A673 (cell line): ENCODE measurements around the gene SLBP. TPM values are rescaled to one million over a fixed set of nuclear protein-coding genes. Genes with fewer than 3 reads are reported as not detected.
A peak's percentile ranks its signal among the peaks of the same experiment; 100 is the strongest.

Source experiments
- BruUV-seq: library from RNA; stranded (reverse); fragments of 400-500 nt; replicated peaks from 2 replicates; lab custom pipeline; 2021; lab: Mats Ljungman, UMichigan
- CTCF ChIA-PET: fragments of 300-600 bp; sonication (Branson Sonifier 250); formaldehyde crosslinking; loops from one replicate; lab custom pipeline; 2022; ENCODE audit warnings: antibody characterized with exemption; lab: Charles Lee
- POLR2A ChIA-PET: fragments of 300-600 bp; sonication (Branson Sonifier 250); formaldehyde crosslinking; loops from one replicate; lab custom pipeline; 2022; ENCODE audit warnings: antibody characterized with exemption; ENCODE audit not compliant: low non-redundant PET; lab: Charles Lee
- DNase-seq: peaks from one replicate; pipeline ENCODE4 v3.0.0-alpha.2; 2015; ENCODE audit warnings: low spot score
- H3K27ac ChIP-seq: fragments of 200-600 bp; sonication (generic); 2 replicates; pipeline ENCODE4 v1.5.1; 2016; ENCODE audit warnings: mixed run types, low read depth, mild to moderate bottlenecking, mixed read lengths, antibody characterized with exemption, low read length; ENCODE audit not compliant: poor library complexity, severe bottlenecking
- H3K27me3 ChIP-seq: fragments of 200-600 bp; sonication (generic); replicated peaks from 2 replicates; pipeline ENCODE4 v1.6.1; 2017; ENCODE audit warnings: mixed run types, low read depth, mild to moderate bottlenecking, mixed read lengths, antibody characterized with exemption, low read length; ENCODE audit not compliant: insufficient read depth, poor library complexity
- H3K36me3 ChIP-seq: fragments of 200-600 bp; sonication (generic); 2 replicates; pipeline ENCODE4 v1.6.1; 2016; ENCODE audit warnings: mixed run types, mild to moderate bottlenecking, mixed read lengths, antibody characterized with exemption, low read length; ENCODE audit not compliant: insufficient read depth, poor library complexity, severe bottlenecking
- H3K4me1 ChIP-seq: fragments of 200-600 bp; sonication (generic); 2 replicates; pipeline ENCODE4 v1.6.1; 2017; ENCODE audit warnings: mixed run types, mild to moderate bottlenecking, mixed read lengths, antibody characterized with exemption, low read length; ENCODE audit not compliant: insufficient read depth, poor library complexity, severe bottlenecking
- H3K4me3 ChIP-seq: fragments of 200-600 bp; sonication (generic); 2 replicates; pipeline ENCODE4 v1.5.1; 2016; ENCODE audit warnings: low read depth, mixed run types, mild to moderate bottlenecking, mixed read lengths, low read length; ENCODE audit not compliant: poor library complexity, severe bottlenecking
- H3K9me3 ChIP-seq: fragments of 200-600 bp; sonication (generic); 2 replicates; pipeline ENCODE4 v1.6.1; 2016; ENCODE audit warnings: mixed run types, low read depth, mild to moderate bottlenecking, mixed read lengths, antibody characterized with exemption, low read length; ENCODE audit not compliant: poor library complexity, severe bottlenecking
- EZH2 ChIP-seq: fragments of 200-600 bp; sonication (generic); IDR thresholded peaks from 2 replicates; pipeline ENCODE4 v1.6.1; 2017; ENCODE audit warnings: borderline replicate concordance, low read depth, mild to moderate bottlenecking, mixed read lengths, antibody characterized with exemption, low read length; ENCODE audit not compliant: poor library complexity, severe bottlenecking
- intact Hi-C: fragments of 100-400 bp; cut with micrococcal nuclease; formaldehyde crosslinking; loops from one replicate; pipeline ENCODE4 v1.10.0; 2022; ENCODE audit not compliant: unreplicated experiment
- total RNA-seq: library from RNA; stranded (reverse); gene quantifications from 2 replicates; pipeline ENCODE4 v1.2.3, GENCODE V29; 2021
- TF ChIP-seq, protein P1 (sequence below): fragments of 300-800, 200-600 bp; sonication (generic); conservative IDR thresholded peaks from 2 replicates; pipeline ENCODE4 v1.5.1; 2017; ENCODE audit warnings: low read depth, mild to moderate bottlenecking, antibody characterized with exemption, low read length, moderate library complexity, mixed read lengths

The SLBP gene
- total RNA-seq, 1 experiment from 2014 or later: 85.5 TPM

- peak; percentile 86 for DNase-seq
- TF ChIP-seq, protein P1, sequence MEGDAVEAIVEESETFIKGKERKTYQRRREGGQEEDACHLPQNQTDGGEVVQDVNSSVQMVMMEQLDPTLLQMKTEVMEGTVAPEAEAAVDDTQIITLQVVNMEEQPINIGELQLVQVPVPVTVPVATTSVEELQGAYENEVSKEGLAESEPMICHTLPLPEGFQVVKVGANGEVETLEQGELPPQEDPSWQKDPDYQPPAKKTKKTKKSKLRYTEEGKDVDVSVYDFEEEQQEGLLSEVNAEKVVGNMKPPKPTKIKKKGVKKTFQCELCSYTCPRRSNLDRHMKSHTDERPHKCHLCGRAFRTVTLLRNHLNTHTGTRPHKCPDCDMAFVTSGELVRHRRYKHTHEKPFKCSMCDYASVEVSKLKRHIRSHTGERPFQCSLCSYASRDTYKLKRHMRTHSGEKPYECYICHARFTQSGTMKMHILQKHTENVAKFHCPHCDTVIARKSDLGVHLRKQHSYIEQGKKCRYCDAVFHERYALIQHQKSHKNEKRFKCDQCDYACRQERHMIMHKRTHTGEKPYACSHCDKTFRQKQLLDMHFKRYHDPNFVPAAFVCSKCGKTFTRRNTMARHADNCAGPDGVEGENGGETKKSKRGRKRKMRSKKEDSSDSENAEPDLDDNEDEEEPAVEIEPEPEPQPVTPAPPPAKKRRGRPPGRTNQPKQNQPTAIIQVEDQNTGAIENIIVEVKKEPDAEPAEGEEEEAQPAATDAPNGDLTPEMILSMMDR: peak; percentile 97
- TF ChIP-seq EZH2: no peak
- H3K36me3 ChIP-seq: peaks cover 79% of the 10 kb centered on the region
- no peak overlapping the region for H3K27ac ChIP-seq
- ChIA-PET CTCF (interaction anchor here (0.6 to 1.6 kb wide), 9 partner anchors 8 to 217 kb away, joined by 3 to 11 read pairs (median 5); partner anchors contain the start of genes SLBP, TACC3 and TMEM129), POLR2A (no interaction called here)
- H3K9me3 ChIP-seq: no peaks in the 10 kb centered on the region
- H3K4me1 ChIP-seq: no peaks in the 10 kb centered on the region
- BruUV-seq: TSS peak; percentile 36
- no peaks in the 10 kb centered on the region for H3K27me3 ChIP-seq
- intact Hi-C loops: loop anchor here (1.0 kb wide), 1 partner anchor 36 kb away; no protein-coding TSS in a partner anchor
- no peak overlapping the region for H3K4me3 ChIP-seq
These were observed 18.8 kb downstream of the SLBP start for GRCh38 chr4:1693131-1693896.

GRCh38 chr4:1691737-1692373 is 20.3 kb downstream of the SLBP start:
- Histone ChIP-seq H3K9me3 (no peaks in the 10 kb centered on the region), H3K27ac (no peak overlapping the region), H3K27me3 (no peaks in the 10 kb centered on the region), H3K36me3 (peaks cover 67% of the 10 kb centered on the region), H3K4me1 (no peaks in the 10 kb centered on the region), H3K4me3 (no peak overlapping the region)
- ChIA-PET POLR2A (no interaction called here), CTCF (no interaction called here)
- BruUV-seq: no TSS peak
- intact Hi-C loops: no loop called here
- no peak for DNase-seq
- TF ChIP-seq, protein P1: no peak
- no peak for TF ChIP-seq EZH2

DNA sequence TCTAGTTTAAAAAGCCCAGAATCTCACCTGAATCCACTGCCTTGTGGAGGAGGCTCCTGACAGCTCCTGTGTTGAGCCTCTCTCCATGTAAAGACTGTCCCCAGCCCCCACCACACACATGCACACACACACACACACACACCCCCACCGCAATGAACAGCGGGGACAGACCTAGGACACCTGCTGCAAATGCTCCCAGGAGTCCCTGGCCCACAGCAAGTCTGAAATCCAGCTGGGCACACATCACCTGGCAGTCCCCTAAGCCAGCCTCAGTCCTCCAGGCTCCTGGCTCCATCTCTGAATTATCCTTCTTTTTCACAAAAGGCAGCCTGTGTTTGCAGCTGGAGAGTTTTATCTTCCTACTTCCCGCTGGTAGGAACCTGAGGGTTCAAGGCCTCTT is 21.4 kb downstream of the SLBP start:
- ChIA-PET POLR2A (no interaction called here), CTCF (no interaction called here)
- Histone ChIP-seq H3K4me3 (no peak overlapping the region), H3K36me3 (peaks cover 56% of the 10 kb centered on the region), H3K27me3 (no peaks in the 10 kb centered on the region), H3K4me1 (no peaks in the 10 kb centered on the region), H3K27ac (no peak overlapping the region), H3K9me3 (no peaks in the 10 kb centered on the region)
- DNase-seq: no peak
- no TSS peak for BruUV-seq
- intact Hi-C loops: no loop called here
- no peak for TF ChIP-seq EZH2
- TF ChIP-seq, protein P1: no peak
